ENCODE measurements around the gene NYAP2.

Gene NYAP2

GRCh38 chr2:225573603-225574002, 174.1 kb downstream of the NYAP2 start:
- no peak for DNase-seq

GRCh38 chr2:225574582-225575138, 175.2 kb downstream of the NYAP2 start:
- no peak for DNase-seq

GRCh38 chr2:225581135-225581534, 181.6 kb downstream of the NYAP2 start:
- no peak for DNase-seq

GRCh38 chr2:225581906-225582305, 182.4 kb downstream of the NYAP2 start:
- DNase-seq, result no peak

- no peak for DNase-seq
These were observed 183.0 kb downstream of the NYAP2 start for GRCh38 chr2:225582355-225583116.

GRCh38 chr2:225584796-225585195, 185.3 kb downstream of the NYAP2 start:
- no peak for DNase-seq

GRCh38 chr2:225590932-225591331, 191.4 kb downstream of the NYAP2 start:
- DNase-seq, result no peak

- no peak for DNase-seq
These were observed 198.4 kb downstream of the NYAP2 start for GRCh38 chr2:225597911-225598310.

- no peak for DNase-seq
These were observed 198.9 kb downstream of the NYAP2 start for GRCh38 chr2:225598426-225598825.

GRCh38 chr2:225598897-225599296, 199.4 kb downstream of the NYAP2 start:
- no peak for DNase-seq

- DNase-seq, result no peak
These were observed 200.3 kb downstream of the NYAP2 start for GRCh38 chr2:225599856-225600255.

- DNase-seq, result no peak
These were observed 200.9 kb downstream of the NYAP2 start for GRCh38 chr2:225600444-225600843.

- no peak for DNase-seq
These were observed 201.4 kb downstream of the NYAP2 start for GRCh38 chr2:225600865-225601264.

GRCh38 chr2:225602205-225602604, 202.7 kb downstream of the NYAP2 start:
- no peak for DNase-seq

GRCh38 chr2:225608136-225608535, 208.6 kb downstream of the NYAP2 start:
- no peak for DNase-seq

GRCh38 chr2:225612636-225613035, 213.1 kb downstream of the NYAP2 start:
- DNase-seq, result no peak

GRCh38 chr2:225614915-225615314, 215.4 kb downstream of the NYAP2 start:
- no peak for DNase-seq

- DNase-seq, result no peak
These were observed 216.0 kb downstream of the NYAP2 start for GRCh38 chr2:225615514-225615913.

GRCh38 chr2:225616372-225616771, 216.9 kb downstream of the NYAP2 start:
- no peak for DNase-seq

- DNase-seq, result no peak
These were observed 217.3 kb downstream of the NYAP2 start for GRCh38 chr2:225616848-225617247.

- no peak for DNase-seq
These were observed 220.7 kb downstream of the NYAP2 start for GRCh38 chr2:225620227-225620626.

GRCh38 chr2:225630824-225631533, 231.5 kb downstream of the NYAP2 start:
- DNase-seq, result no peak

- no peak for DNase-seq
These were observed 232.8 kb downstream of the NYAP2 start for GRCh38 chr2:225632351-225632750.

GRCh38 chr2:225636558-225636957, 237.0 kb downstream of the NYAP2 start:
- DNase-seq, result no peak

Data from activated effector memory CD4-positive, alpha-beta T cell treated with Interleukin-2 at 50 U/mL for 16 hours (primary cell).